Common myeloid progenitor, CD34-positive (primary cell): Measurements from ENCODE around the gene SLC7A5.
"Not testable (repeated sequence)": the region's sequence is repeated elsewhere in the genome, so short reads cannot be mapped to it uniquely, and the experiment has no call there.

Experiments used
- CTCF ChIA-PET: fragments of 350-600 bp; sonication (Branson Sonifier 250); formaldehyde crosslinking; loops from one replicate; lab custom pipeline; 2021; ENCODE audit warnings: antibody characterized with exemption; lab: Charles Lee
- POLR2A ChIA-PET: fragments of 350-600 bp; sonication (Branson Sonifier 250); formaldehyde crosslinking; loops from one replicate; lab custom pipeline; 2021; ENCODE audit warnings: antibody characterized with exemption; lab: Charles Lee
- DNase-seq, 3 donors: peaks; one replicate each; pipeline versions ENCODE4 v3.0.0 to v3.0.0-alpha.2; 2013
- H3K27ac ChIP-seq, 2 experiments: 1 replicate in 1 of 2; 2 replicates in 1 of 2; pipeline ENCODE4 v1.7.0; 2013; ENCODE audit warnings: inconsistent platforms in 2 of 2, low read length in 2 of 2, mild to moderate bottlenecking in 2 of 2, low read depth in 1 of 2, moderate library complexity in 1 of 2; ENCODE audit not compliant: severe bottlenecking in 2 of 2, insufficient read depth in 1 of 2, poor library complexity in 1 of 2
- H3K27me3 ChIP-seq, 5 experiments: replicated peaks in 2 of 5; 1 replicate in 3 of 5; 2 replicates in 2 of 5; pipeline versions ENCODE4 v1.6.1 to v1.7.0; 2013; ENCODE audit warnings: low read length in 4 of 5, mild to moderate bottlenecking in 2 of 5, moderate library complexity in 2 of 5, inconsistent platforms in 1 of 5; ENCODE audit not compliant: insufficient read depth in 5 of 5, control insufficient read depth in 4 of 5
- H3K36me3 ChIP-seq, 4 experiments: 1 replicate in 2 of 4; 2 replicates in 2 of 4; pipeline versions ENCODE4 v1.6.1 to v1.7.0; 2013; ENCODE audit warnings: low read length in 3 of 4, control low read depth in 1 of 4, mild to moderate bottlenecking in 1 of 4; ENCODE audit not compliant: control insufficient read depth in 4 of 4, insufficient read depth in 4 of 4
- H3K4me1 ChIP-seq, 4 experiments: 1 replicate in 3 of 4; 2 replicates in 1 of 4; pipeline versions ENCODE4 v1.6.1 to v1.7.1; 2013; ENCODE audit warnings: low read length in 3 of 4, mild to moderate bottlenecking in 3 of 4, control low read depth in 1 of 4, inconsistent platforms in 1 of 4, moderate library complexity in 1 of 4; ENCODE audit not compliant: control insufficient read depth in 4 of 4, insufficient read depth in 4 of 4; ENCODE audit errors: control extremely low read depth in 1 of 4
- H3K4me3 ChIP-seq, 7 experiments: 1 replicate in 4 of 7; 2 replicates in 3 of 7; pipeline versions ENCODE4 v1.5.1 to v1.7.0; 2013; ENCODE audit warnings: mild to moderate bottlenecking in 7 of 7, low read length in 6 of 7, moderate library complexity in 6 of 7, inconsistent platforms in 2 of 7, low read depth in 2 of 7, control low read depth in 1 of 7; ENCODE audit not compliant: insufficient read depth in 4 of 7, control insufficient read depth in 1 of 7; ENCODE audit errors: extremely low read depth in 1 of 7
- H3K9me3 ChIP-seq, 5 experiments: 1 replicate in 4 of 5; 2 replicates in 1 of 5; pipeline versions ENCODE4 v1.6.1 to v1.7.1; 2013; ENCODE audit warnings: low read length in 4 of 5, mild to moderate bottlenecking in 2 of 5, inconsistent platforms in 1 of 5, low read depth in 1 of 5, moderate library complexity in 1 of 5; ENCODE audit not compliant: control insufficient read depth in 4 of 5, insufficient read depth in 2 of 5; ENCODE audit errors: control extremely low read depth in 1 of 5
- WGBS: methylation state at CpG from one replicate; pipeline ENCODE4 v1.1.5; 2013; ENCODE audit not compliant: insufficient coverage; 5-methylcytosine and 5-hydroxymethylcytosine counted together

SLC7A5 gene

GRCh38 chr16:87869879-87870417 lies 641 bp upstream of the SLC7A5 start:
- 100% methylated on average over 5 of the region's 18 CpGs for WGBS
- CTCF ChIA-PET, result interaction anchor here (0.9 to 8.7 kb wide), 8 partner anchors 14 to 281 kb away, joined by 3 to 155 read pairs (median 8); partner anchors contain the start of gene KLHDC4
- POLR2A ChIA-PET, result interaction anchor here (0.8 to 2.5 kb wide), 5 partner anchors 13 to 91 kb away, joined by 4 to 18 read pairs (median 5); no protein-coding TSS in a partner anchor

GRCh38 chr16:87868254-87869029 lies 865 bp downstream of the SLC7A5 start:
- peak; percentile 62 to 89 (median 84) for DNase-seq
- CTCF ChIA-PET, result interaction anchor here (1.4 to 8.7 kb wide), 3 partner anchors 12 to 86 kb away, joined by 3 to 155 read pairs (median 129); no protein-coding TSS in a partner anchor
- POLR2A ChIA-PET, result interaction anchor here (1.1 to 2.5 kb wide), 4 partner anchors 15 to 89 kb away, joined by 5 to 18 read pairs (median 7); no protein-coding TSS in a partner anchor
- 23% methylated on average over 14 of the region's 37 CpGs for WGBS
- Histone ChIP-seq H3K4me1 (peaks cover 0 to 62% (median 36%) of the 10 kb centered on the region in 4 experiments), H3K4me3 (peak overlapping the region in 6 of 7 experiments; percentile 23 to 81 (median 69))
- not testable (repeated sequence) for H3K9me3 ChIP-seq, H3K27me3 ChIP-seq, H3K27ac ChIP-seq, H3K36me3 ChIP-seq

More at GRCh38 chr16:87869879-87870417, 641 bp upstream of the SLC7A5 start:
- H3K9me3 ChIP-seq, DNase-seq, H3K27me3 ChIP-seq, H3K27ac ChIP-seq, H3K4me3 ChIP-seq, H3K36me3 ChIP-seq: not testable (repeated sequence)
- H3K4me1 ChIP-seq, result peaks cover 0 to 60% (median 37%) of the 10 kb centered on the region in 4 experiments

DNA sequence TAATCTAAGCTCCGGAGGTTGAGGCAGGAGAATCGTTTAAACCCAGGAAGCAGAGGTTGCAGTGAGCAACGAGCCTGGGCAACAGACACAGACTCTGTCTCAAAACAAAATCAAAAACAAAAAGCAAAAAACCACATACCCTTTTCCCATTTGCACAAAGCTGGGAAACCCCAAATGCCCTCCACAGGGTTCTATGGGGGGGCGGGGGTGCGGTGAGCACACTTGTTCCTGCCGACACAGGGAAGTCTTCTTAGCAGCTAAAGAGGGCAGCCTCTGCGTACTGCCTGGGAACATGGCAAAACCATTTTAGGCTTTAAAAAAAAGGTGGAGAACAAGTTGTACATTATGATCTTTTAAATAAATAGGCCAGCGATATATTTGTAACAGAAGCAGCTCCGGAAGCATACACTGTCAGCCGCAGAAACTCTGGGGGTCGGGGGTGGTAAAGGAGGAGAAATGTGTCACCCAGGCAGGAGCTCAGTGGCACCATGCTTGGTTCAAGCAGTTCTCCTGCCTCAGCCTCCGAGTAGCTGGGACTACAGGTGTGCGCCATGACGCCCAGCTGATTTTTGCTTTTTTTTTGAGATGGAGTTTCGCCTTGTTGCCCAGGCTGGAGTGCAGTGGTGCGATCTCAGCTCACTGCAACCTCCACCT lies 3.3 kb downstream of the SLC7A5 start:
- Histone ChIP-seq H3K4me1 (peaks cover 0 to 57% (median 28%) of the 10 kb centered on the region in 4 experiments), H3K36me3 (peaks cover 0 to 16% (median 0%) of the 10 kb centered on the region in 4 experiments)
- not testable (repeated sequence) for H3K4me3 ChIP-seq, H3K9me3 ChIP-seq, DNase-seq, H3K27ac ChIP-seq, H3K27me3 ChIP-seq
- ChIA-PET POLR2A (interaction anchor here (0.6 to 1.1 kb wide), 3 partner anchors 12 to 16 kb away, joined by 4 to 7 read pairs (median 6); no protein-coding TSS in a partner anchor), CTCF (interaction anchor here (0.7 to 8.7 kb wide), 8 partner anchors 10 to 83 kb away, joined by 3 to 155 read pairs (median 4); no protein-coding TSS in a partner anchor)
- 98% methylated on average over 8 of the region's 16 CpGs for WGBS

DNA sequence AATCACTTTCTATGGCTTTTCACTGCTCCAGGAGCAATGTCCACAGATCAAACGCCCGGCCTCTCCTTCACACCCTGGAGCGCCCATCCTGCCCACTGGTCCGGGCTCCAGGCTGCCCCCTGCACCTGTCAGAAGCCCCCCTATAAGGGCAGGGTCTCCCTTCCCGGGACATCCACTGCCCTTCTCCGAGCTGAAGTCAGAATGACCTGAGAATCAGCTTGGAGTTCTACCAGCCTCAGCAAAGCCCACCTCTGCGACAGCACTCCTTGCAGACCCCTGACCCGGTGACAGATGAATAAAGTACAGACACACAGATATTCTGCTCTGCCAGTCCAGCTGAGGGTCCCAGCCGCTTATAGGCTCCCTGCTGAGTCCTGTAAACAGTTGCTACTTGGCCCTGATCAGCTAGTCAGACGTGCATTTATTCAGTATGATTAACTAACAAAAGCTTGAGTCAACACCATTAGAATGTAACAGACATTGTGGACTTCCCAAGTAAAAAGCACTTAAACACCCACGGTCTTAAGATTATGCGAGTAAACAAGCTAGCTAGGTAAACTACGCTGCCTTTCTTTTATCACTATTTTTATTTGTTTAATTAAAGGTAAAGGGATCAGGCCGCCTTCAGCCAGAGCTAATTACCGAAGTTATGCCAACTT lies 4.8 kb downstream of the SLC7A5 start:
- H3K36me3 ChIP-seq, result peaks cover 0 to 16% (median 0%) of the 10 kb centered on the region in 4 experiments
- POLR2A ChIA-PET, result interaction anchor here (0.7 kb wide), 1 partner anchor 8 kb away, joined by 3 read pairs; no protein-coding TSS in a partner anchor
- CTCF ChIA-PET, result interaction anchor here (1.5 to 8.7 kb wide), 4 partner anchors 8 to 82 kb away, joined by 3 to 155 read pairs (median 8); no protein-coding TSS in a partner anchor
- no peak overlapping the region for H3K4me3 ChIP-seq
- no peaks in the 10 kb centered on the region for H3K9me3 ChIP-seq
- WGBS, result 99% methylated on average over 9 of the region's 15 CpGs
- no peaks in the 10 kb centered on the region for H3K27me3 ChIP-seq
- DNase-seq, result no peak
- H3K27ac ChIP-seq, result no peak overlapping the region
- H3K4me1 ChIP-seq, result peaks cover 0 to 52% (median 27%) of the 10 kb centered on the region in 4 experiments

- DNase-seq, H3K9me3 ChIP-seq, H3K27ac ChIP-seq, H3K4me3 ChIP-seq, POLR2A ChIA-PET, H3K27me3 ChIP-seq: not testable (repeated sequence)
- 93% methylated on average over 5 of the region's 9 CpGs for WGBS
- CTCF ChIA-PET, result interaction anchor here (1.6 to 2.5 kb wide), 2 partner anchors 10 to 13 kb away, joined by 5 to 8 read pairs; no protein-coding TSS in a partner anchor
- Histone ChIP-seq H3K36me3 (peaks cover 0 to 28% (median 0%) of the 10 kb centered on the region in 4 experiments), H3K4me1 (peaks cover 0 to 52% (median 22%) of the 10 kb centered on the region in 4 experiments)
Measured at GRCh38 chr16:87863327-87863635, 6.0 kb downstream of the SLC7A5 start.

- POLR2A ChIA-PET, H3K9me3 ChIP-seq, H3K27ac ChIP-seq, DNase-seq, H3K27me3 ChIP-seq, H3K4me3 ChIP-seq: not testable (repeated sequence)
- peaks cover 0 to 32% (median 0%) of the 10 kb centered on the region in 4 experiments for H3K36me3 ChIP-seq
- WGBS, result 93% methylated on average over 18 of the region's 26 CpGs
- peaks cover 0 to 54% (median 19%) of the 10 kb centered on the region in 4 experiments for H3K4me1 ChIP-seq
- CTCF ChIA-PET, result interaction anchor here (1.6 to 2.5 kb wide), 2 partner anchors 9 to 13 kb away, joined by 5 to 8 read pairs; no protein-coding TSS in a partner anchor
Measured at GRCh38 chr16:87862597-87863326, 6.5 kb downstream of the SLC7A5 start.
